ENCODE data around the gene PYDC2.
"Not testable (repeated sequence)": the region's sequence is repeated elsewhere in the genome, so short reads cannot be mapped to it uniquely, and the experiment has no call there.

Gene PYDC2

DNA sequence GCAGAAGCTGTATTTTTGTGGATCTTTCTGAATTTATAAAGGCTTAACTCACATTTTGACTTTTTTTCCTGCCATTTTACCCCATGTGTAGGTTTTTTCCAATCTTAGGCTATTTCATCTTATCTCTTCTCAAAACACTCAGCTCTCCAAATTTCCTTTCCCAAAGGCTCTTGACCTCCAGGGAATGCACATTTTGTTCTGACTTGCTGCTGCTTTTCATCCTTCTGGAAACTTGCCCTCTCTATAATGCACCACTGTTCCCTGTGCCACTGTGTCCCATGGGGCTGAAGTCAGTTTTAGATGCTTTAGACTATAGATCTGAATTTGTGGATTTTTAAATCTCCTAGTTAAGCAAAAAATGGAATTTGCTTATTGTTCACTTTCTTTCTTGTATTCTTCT lies 9.1 kb downstream of the PYDC2 start:
- DNase-seq (ENCODE audit: low read depth) = no peak

DNA sequence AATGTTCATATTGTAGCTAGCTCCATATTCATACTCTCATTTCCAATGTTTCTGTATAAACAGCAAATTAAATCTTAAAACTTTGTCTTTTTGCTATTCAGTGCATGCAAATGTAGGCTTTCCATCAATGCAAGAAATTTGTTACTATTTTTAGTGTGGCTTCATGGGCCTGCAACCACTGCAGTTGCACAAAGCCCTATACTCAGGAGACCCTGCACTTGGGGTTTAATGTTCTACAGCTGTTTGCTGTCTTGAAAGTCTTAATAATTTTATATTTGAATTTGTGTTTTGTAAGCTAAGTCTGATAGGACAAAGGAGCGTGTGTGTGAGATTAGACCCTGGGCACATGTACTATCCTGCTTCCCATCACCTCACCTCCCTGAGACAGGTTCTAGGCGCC lies 9.6 kb downstream of the PYDC2 start:
- DNase-seq (ENCODE audit: low read depth) = no peak

- peak; percentile 7 for DNase-seq (ENCODE audit: low read depth)
These were observed 12.8 kb downstream of the PYDC2 start for GRCh38 chr3:191473661-191474198.

GRCh38 chr3:191476066-191476772 lies 15.3 kb downstream of the PYDC2 start:
- no peak for DNase-seq (ENCODE audit: low read depth)

- DNase-seq (ENCODE audit: low read depth) = not testable (repeated sequence)
These were observed 23.0 kb downstream of the PYDC2 start for GRCh38 chr3:191483994-191484393.

- DNase-seq (ENCODE audit: low read depth) = no peak
These were observed 23.5 kb downstream of the PYDC2 start for GRCh38 chr3:191484461-191484860.

GRCh38 chr3:191492601-191493000 lies 31.6 kb downstream of the PYDC2 start:
- no peak for DNase-seq (ENCODE audit: low read depth)

DNA sequence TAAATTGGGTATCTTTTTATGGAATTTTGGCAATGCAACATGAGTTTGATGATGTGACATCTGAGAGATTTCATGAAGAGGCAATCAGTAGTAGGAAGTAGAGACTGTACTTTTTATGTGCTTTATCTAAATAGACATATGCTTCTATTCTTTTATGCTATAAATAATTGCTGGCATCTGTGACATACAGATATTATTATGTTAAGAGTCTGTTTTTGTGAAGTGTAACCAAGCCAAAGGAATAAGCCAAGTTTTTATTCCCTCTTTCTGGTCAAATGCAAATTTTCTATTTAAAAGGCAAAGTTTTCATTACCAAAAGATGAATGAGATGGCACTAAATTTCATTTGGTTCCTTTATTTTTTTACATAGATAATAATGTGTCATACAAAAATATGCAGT lies 32.4 kb downstream of the PYDC2 start:
- DNase-seq (ENCODE audit: low read depth) = no peak

- no peak for DNase-seq (ENCODE audit: low read depth)
These were observed 38.5 kb downstream of the PYDC2 start for GRCh38 chr3:191499307-191500080.

GRCh38 chr3:191500892-191501291 lies 39.9 kb downstream of the PYDC2 start:
- DNase-seq (ENCODE audit: low read depth) = no peak

DNA sequence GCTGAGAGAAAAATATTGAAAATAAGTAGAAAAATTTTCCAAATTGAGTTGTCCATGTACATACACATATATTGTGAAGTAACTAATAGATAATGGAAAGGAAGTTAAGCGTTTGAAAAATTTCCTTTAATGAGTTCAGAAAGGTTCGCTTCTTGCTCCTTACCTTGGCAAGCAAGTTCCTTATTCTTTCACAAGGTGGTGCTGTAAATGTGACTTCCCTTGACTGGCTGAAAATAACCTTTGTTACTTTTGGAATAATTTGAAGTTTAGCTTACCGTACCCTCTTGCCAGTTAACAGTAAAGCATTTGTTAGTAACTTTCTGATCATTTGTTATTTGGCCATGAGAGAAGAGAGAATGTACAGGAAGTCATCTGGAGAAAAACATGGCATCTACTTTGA lies 41.6 kb downstream of the PYDC2 start:
- DNase-seq (ENCODE audit: low read depth) = no peak

DNA sequence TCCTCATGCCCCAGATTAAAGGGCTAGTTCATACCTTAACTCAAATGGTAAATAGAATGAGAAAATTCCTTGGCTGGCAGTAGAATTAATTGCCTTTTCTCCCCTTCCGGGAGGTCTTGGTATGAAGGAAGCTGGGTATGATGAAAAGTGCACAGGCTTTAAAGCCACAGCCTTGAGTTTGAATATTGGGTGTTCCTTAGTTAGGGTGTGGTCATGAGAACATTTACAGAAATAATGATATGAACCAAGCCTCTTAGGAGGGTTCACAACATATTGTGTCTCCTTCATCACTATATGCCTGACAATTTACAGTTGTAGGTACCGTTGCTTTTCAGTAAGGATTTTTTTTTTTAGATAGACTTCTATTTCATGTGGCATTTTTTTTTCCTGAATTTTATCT lies 48.1 kb downstream of the PYDC2 start:
- no peak for DNase-seq (ENCODE audit: low read depth)
